Central memory CD8-positive, alpha-beta T cell (primary cell): ENCODE data around the gene PRDX6.

ENCODE experiments used
- ATAC-seq: fragments of 150-1000 bp; cut with Tn5 transposase; replicated peaks from 2 replicates; pipeline ENCODE4 v1.10.0; 2022; ENCODE audit warnings: mild to moderate bottlenecking, moderate FRiP score, moderate number of reproducible peaks; ENCODE audit not compliant: poor library complexity, severe bottlenecking; ENCODE audit errors: extremely low read depth
- DNase-seq, 2 donors: peaks; one replicate each; pipeline ENCODE4 v3.0.0; 2021; ENCODE audit warnings: low spot score in 2 of 2
- H3K27ac Mint-ChIP-seq: one replicate; pipeline ENCODE4 v1.8.0; 2022; ENCODE audit warnings: low read depth, mild to moderate bottlenecking, moderate library complexity, mixed read lengths
- H3K27me3 Mint-ChIP-seq: one replicate; pipeline ENCODE4 v1.8.0; 2022; ENCODE audit warnings: mixed read lengths
- H3K36me3 Mint-ChIP-seq: one replicate; pipeline ENCODE4 v1.8.0; 2022; ENCODE audit warnings: mild to moderate bottlenecking, moderate library complexity, mixed read lengths; ENCODE audit not compliant: insufficient read depth
- H3K4me1 Mint-ChIP-seq: one replicate; pipeline ENCODE4 v1.8.0; 2022; ENCODE audit warnings: mixed read lengths
- H3K4me3 Mint-ChIP-seq: one replicate; pipeline ENCODE4 v1.8.0; 2022; ENCODE audit warnings: mild to moderate bottlenecking, moderate library complexity, mixed read lengths
- H3K9me3 Mint-ChIP-seq: one replicate; pipeline ENCODE4 v1.8.0; 2022; ENCODE audit warnings: mixed read lengths

The PRDX6 gene, protein sequence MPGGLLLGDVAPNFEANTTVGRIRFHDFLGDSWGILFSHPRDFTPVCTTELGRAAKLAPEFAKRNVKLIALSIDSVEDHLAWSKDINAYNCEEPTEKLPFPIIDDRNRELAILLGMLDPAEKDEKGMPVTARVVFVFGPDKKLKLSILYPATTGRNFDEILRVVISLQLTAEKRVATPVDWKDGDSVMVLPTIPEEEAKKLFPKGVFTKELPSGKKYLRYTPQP

DNA sequence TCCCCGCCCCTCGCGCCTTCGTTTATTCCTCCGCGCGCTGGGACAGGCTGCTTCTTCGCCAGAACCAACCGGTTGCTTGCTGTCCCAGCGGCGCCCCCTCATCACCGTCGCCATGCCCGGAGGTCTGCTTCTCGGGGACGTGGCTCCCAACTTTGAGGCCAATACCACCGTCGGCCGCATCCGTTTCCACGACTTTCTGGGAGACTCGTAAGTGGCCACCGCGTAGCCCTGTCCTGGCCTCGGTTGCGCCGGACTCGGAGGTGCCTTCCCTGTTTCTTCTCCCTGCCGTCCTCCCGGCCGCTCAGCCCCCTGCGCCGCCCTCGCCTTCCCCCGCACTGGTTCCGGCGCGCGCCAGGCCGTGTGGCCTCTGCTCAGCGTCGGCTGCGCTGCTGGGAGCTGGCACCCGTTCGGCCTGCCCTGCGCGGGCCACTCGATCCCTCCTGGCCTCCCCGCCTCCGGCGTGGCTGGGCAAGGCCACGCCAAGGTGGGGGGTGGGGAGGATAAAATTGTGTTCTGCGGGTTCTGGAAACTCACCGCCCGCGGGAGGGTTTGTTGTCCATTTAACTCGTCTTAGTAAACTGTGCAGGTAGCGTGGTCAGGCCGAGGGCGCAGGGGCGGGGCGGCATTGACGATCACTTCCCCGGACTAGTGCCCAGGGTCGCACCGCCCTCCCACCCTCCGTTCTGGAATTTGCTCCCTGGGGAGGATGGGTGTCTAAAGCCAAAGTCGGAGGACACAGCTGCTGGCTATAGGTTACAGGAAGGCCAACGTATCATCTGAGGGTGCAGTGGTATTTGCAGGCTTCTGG, at the start of gene PRDX6:
TSS of gene PRDX6 (plus strand) at position 50 of the 808 bp plus-strand sequence. CDS start at position 113, 63 bp downstream.
- ATAC-seq (peak; percentile 16), DNase-seq (peak; percentile 70 to 73)
- Mint-ChIP-seq H3K4me3 (peak within 1 kb of the TSS; percentile 85), H3K9me3 (no peaks in the 10 kb centered on the region), H3K4me1 (peaks cover 65% of the 10 kb centered on the region), H3K27me3 (no peaks in the 10 kb centered on the region), H3K36me3 (peaks cover 25% of the 10 kb centered on the region), H3K27ac (peak within 1 kb of the TSS; percentile 88)

DNA sequence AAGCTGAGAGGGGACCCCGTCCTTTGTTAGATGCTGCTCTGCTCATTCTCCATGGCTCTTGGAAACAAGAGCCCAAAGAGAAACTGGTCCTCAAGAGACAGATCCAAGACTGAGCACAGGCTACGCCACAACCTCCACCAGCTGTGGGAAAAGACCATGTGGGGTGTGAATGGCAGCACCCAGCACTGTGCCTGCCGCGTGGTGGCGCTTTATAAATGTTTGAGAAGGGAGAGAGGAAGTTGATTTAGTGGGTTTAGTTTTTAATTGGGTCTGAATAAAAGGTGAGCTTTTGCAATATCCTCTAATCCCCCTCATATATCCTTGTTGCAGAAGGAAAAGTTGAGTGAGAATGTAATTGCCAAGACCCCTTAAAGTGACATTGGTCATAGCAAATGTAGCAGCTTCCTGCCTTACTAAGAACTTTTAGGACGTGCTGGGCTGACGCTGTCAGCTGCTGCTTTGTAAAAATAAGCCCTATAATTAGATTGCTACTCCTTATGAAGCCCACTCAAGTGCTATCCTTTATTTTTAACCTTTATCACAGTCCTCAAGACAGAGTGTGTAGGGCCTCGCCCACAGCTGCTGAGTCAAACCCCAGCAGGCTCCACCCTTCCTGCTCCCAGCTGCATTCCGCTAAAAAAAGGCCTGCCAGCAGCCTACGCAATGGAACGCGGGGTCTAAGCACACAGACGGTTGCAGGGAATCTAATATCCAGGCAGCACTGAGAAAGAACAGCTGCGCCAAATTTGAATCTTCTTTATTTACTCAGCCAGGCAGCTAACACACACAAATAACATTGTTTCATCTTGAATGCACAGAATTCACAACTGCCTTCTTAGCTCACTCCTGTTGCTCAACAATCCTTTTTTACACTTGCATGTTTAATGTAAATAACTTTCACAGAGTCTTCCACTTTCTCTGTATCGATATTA, 47.4 kb upstream of the PRDX6 start:
- ATAC-seq (peak; percentile 82), DNase-seq (peak; percentile 47 to 49)
- peak overlapping the region; percentile 55 for H3K4me3 Mint-ChIP-seq
- H3K4me1 Mint-ChIP-seq, result peaks cover 25% of the 10 kb centered on the region
- H3K27me3 Mint-ChIP-seq, result no peaks in the 10 kb centered on the region
- H3K27ac Mint-ChIP-seq, result peak overlapping the region; percentile 20
- H3K36me3 Mint-ChIP-seq, result no peaks in the 10 kb centered on the region
- no peaks in the 10 kb centered on the region for H3K9me3 Mint-ChIP-seq

DNA sequence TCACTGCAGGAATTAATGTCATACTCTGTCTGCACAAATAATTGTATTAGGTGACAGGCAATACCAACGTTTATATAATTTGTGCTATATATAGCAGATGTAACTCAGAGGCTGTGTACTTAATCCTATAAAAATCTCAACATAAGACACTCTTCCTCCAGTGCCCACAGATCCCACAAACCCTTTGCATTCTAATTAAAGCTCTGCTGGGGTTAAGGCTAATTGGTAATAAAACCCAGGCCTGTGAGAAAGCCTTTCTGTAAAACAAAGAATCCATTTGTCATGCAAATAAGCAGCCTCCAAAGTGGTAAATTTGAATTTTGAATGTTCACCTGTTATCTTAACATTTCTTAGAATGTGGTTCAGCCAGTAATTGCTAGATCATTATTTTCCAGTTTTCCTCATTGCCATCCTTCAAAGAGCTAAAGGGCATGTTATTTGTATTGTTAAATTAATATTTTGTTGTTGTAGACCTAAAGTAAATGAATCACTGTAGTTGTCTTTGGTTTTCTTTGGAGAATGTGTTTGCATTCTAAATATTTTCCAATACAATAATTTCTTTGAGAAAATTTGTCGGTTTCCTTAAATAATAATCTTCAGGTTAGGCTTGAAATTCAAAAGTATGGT, 46.3 kb upstream of the PRDX6 start:
- Mint-ChIP-seq H3K9me3 (no peaks in the 10 kb centered on the region), H3K4me3 (no peak overlapping the region), H3K36me3 (no peaks in the 10 kb centered on the region), H3K4me1 (peaks cover 25% of the 10 kb centered on the region), H3K27me3 (no peaks in the 10 kb centered on the region), H3K27ac (no peak overlapping the region)
- DNase-seq (no peak), ATAC-seq (no peak)

DNA sequence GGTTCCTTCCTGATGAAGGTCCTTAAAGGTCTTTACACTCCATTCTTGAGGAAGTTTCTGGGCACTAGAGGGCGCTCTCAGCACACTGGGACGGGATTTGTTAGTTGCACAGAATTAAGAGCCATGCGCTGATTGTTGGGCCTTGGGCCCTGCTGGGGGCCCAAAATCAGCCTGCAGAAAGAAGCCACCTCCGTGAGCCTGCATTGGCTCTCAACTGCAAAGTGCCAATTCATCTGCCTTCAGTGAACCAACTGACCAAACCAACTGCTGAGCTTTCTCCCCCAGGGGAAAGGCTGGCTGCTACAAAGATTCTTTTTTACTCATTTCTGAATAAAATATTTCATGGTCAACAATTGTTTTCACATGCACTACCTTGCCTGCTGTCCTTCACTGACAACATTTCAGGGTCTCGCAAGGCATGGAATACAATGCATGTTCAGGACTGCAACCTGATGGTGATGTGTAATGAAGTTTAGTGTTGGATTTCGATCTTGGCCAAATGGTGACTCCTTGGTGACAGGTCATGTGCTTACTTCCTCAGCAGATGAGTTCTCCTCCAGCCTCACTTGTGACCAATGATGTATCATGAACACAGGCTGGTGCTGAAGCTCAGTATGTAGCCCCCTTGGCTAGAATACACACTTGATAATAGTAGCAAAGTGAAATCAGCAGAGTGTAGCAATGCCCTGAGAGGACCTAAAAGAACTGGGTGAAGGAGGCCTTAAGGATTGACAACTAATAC, 45.7 kb upstream of the PRDX6 start:
- DNase-seq (peak; percentile 79 to 94), ATAC-seq (peak; percentile 76)
- no peak overlapping the region for H3K4me3 Mint-ChIP-seq
- peaks cover 25% of the 10 kb centered on the region for H3K4me1 Mint-ChIP-seq
- no peaks in the 10 kb centered on the region for H3K27me3 Mint-ChIP-seq
- no peaks in the 10 kb centered on the region for H3K9me3 Mint-ChIP-seq
- H3K36me3 Mint-ChIP-seq, result no peaks in the 10 kb centered on the region
- H3K27ac Mint-ChIP-seq, result no peak overlapping the region

DNA sequence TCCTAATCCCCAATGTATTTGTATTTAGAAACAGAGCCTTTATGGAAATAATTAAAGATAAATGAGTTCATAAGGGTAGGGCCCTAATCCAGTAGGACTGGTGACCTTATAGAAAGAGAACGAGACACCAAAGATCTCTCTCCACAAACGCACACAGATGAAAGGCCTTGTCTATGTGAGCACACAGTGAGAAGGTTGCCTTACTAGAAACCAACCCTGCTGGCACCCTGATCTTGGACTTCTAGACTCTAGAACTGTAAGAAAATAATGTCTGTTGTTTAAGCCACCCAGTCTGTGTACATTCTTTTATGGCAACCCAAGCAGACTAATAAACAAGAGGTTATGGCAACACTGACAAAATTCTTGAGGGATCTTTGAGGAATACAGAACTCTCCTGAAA, 44.8 kb upstream of the PRDX6 start:
- DNase-seq (no peak), ATAC-seq (no peak)
- Mint-ChIP-seq H3K9me3 (no peaks in the 10 kb centered on the region), H3K36me3 (no peaks in the 10 kb centered on the region), H3K4me1 (peaks cover 25% of the 10 kb centered on the region), H3K27me3 (no peaks in the 10 kb centered on the region), H3K27ac (no peak overlapping the region), H3K4me3 (no peak overlapping the region)

DNA sequence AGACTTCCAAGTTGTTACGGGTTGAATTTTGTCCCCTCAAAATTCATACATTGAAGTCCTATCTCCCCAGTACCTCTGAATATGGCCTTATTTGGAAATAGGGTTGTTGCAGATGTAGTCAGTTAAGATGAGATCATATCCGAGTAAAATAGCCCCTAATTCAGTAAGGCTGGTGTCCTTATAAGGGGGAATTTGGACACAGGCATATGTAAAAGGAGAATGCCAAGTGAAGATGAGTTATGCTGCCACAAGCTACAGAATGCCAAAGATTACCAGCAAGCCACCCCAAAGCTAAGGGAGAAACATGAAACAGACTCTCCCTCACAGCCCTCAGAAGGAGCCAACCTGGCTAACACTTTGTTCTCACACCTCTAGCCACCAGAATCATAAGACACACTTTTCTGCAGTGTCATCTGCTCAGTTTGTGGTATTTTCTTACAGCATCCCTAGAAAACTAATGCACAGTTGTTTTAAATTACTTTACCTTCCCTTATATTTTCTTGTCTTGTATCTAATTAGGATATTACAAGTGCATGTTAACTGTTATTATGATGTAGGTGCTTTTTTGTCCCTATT, 43.3 kb upstream of the PRDX6 start:
- H3K27me3 Mint-ChIP-seq, result no peaks in the 10 kb centered on the region
- no peak overlapping the region for H3K4me3 Mint-ChIP-seq
- no peak for DNase-seq
- peaks cover 4% of the 10 kb centered on the region for H3K36me3 Mint-ChIP-seq
- ATAC-seq, result no peak
- peak overlapping the region; percentile 5 for H3K27ac Mint-ChIP-seq
- H3K9me3 Mint-ChIP-seq, result no peaks in the 10 kb centered on the region
- peaks cover 25% of the 10 kb centered on the region for H3K4me1 Mint-ChIP-seq

DNA sequence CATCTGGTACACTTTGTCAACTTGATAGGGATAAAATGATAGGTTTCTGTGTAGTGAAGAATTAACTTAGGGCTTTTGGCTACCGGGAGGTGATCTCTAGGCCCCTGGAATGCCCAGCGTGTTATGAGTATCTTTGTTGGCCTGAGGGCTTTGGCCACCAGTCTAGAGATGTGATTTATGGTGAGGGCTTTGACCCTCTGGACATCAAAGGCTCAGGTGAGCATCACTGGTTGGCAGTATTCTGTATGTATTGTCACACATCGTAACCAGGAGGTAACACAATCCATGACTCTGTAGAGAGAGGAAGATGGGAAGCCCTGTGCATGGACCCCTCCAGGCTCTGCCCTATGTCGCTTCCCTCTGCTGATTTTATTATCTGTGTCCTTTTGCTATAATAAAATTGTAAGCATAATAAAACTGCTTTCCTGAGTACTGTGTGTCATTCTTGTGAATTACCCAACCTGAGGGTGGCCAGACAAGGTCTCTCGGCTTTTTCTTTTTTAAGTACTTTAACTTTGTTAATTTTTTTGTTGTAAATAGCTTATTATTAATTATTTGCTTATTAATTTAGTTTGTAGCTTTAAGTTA, 40.2 kb upstream of the PRDX6 start:
- peaks cover 10% of the 10 kb centered on the region for H3K4me1 Mint-ChIP-seq
- H3K9me3 Mint-ChIP-seq, result no peaks in the 10 kb centered on the region
- no peak overlapping the region for H3K27ac Mint-ChIP-seq
- H3K4me3 Mint-ChIP-seq, result no peak overlapping the region
- H3K36me3 Mint-ChIP-seq, result peaks cover 6% of the 10 kb centered on the region
- DNase-seq, result no peak
- ATAC-seq, result no peak
- H3K27me3 Mint-ChIP-seq, result no peaks in the 10 kb centered on the region

DNA sequence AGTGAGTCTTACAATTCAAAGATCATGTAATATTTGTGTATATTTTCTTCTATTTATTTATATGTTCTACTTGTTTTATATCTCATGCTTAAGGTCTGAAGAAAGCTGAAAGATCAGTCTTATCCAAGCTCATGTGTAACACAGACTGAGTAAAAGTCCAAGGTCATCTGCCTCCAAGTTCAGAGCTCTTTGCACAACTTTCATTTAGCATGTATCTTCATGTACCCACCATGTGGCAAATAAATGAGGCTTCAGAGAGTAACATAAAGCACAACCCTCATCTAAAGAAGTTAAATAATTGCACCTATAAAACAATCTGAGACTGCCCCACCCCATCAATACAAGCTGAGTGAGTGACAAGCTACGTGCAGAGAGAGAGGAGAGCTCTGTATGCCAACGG, 38.5 kb upstream of the PRDX6 start:
- peaks cover 6% of the 10 kb centered on the region for H3K36me3 Mint-ChIP-seq
- no peak overlapping the region for H3K4me3 Mint-ChIP-seq
- DNase-seq (no peak), ATAC-seq (no peak)
- no peaks in the 10 kb centered on the region for H3K27me3 Mint-ChIP-seq
- H3K4me1 Mint-ChIP-seq, result peaks cover 8% of the 10 kb centered on the region
- no peaks in the 10 kb centered on the region for H3K9me3 Mint-ChIP-seq
- no peak overlapping the region for H3K27ac Mint-ChIP-seq

DNA sequence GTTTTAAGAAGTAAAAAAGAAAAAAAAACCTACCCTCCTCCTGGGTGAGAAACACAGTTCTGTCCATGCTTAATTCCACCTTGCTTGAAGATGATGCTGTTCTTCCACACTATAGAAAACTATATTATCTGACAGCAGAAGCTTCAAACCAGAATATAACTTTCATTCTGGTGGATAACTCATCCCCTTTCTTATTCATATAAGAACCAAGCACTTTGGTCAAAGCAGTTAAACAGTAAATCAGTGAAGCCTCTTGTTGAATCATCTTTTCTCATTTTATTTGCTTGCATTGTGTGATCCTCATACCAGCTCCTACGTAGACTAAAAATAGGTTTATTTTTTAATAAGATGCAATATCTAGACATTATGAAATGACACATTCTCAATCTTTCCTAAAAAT, 36.7 kb upstream of the PRDX6 start:
- ATAC-seq (no peak), DNase-seq (no peak)
- H3K36me3 Mint-ChIP-seq, result peaks cover 6% of the 10 kb centered on the region
- H3K4me3 Mint-ChIP-seq, result no peak overlapping the region
- no peaks in the 10 kb centered on the region for H3K9me3 Mint-ChIP-seq
- peaks cover 12% of the 10 kb centered on the region for H3K4me1 Mint-ChIP-seq
- H3K27me3 Mint-ChIP-seq, result no peaks in the 10 kb centered on the region
- no peak overlapping the region for H3K27ac Mint-ChIP-seq

DNA sequence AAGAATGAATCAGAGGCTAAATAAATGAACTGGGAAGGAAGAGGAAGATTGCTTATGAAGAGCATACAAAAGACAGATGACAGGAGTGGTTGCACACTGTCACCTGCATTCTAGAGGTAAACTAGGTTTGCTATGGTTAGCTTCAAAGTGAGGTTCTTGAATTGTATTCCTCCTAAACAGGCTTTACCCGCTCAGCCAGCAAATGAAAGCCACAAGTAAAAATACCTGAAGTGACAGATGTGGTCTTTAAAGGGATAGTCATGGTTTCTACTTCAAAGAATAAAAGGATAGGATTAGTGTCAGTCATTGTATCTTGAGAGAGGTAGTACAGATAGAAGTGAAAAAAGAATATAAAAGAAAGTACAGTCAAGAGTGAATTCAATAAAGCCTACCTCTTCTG, 32.4 kb upstream of the PRDX6 start:
- peak; percentile 56 for ATAC-seq
- H3K36me3 Mint-ChIP-seq, result peaks cover 8% of the 10 kb centered on the region
- no peak overlapping the region for H3K27ac Mint-ChIP-seq

DNA sequence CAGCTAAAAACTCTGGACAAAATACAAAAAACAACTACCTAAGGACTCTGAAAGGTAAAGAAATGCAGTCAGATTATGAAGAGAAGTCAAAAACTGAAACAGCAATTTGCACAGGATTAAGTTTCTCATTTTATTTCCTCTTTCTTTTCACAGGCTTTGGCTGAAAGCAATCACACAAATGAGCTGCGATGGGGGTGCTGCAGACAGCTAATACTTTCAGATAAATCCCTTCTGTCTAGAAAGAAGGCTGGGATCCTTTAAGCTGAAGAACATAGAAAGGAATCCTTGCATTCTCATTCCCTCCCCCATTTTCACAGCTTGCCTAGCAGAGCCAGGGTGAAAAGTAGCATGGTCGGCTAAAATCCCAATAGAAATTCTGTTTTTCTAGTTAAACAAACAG, 32.0 kb upstream of the PRDX6 start:
- no peaks in the 10 kb centered on the region for H3K9me3 Mint-ChIP-seq
- H3K27ac Mint-ChIP-seq, result no peak overlapping the region
- H3K27me3 Mint-ChIP-seq, result no peaks in the 10 kb centered on the region
- ATAC-seq (no peak), DNase-seq (no peak)
- H3K4me1 Mint-ChIP-seq, result peaks cover 20% of the 10 kb centered on the region
- peaks cover 8% of the 10 kb centered on the region for H3K36me3 Mint-ChIP-seq
- no peak overlapping the region for H3K4me3 Mint-ChIP-seq

More for the DNA sequence above, 32.4 kb upstream of the PRDX6 start:
- Mint-ChIP-seq H3K4me3 (no peak overlapping the region), H3K27me3 (no peaks in the 10 kb centered on the region), H3K9me3 (no peaks in the 10 kb centered on the region), H3K4me1 (peaks cover 20% of the 10 kb centered on the region)
- no peak for DNase-seq
